Breast epithelium (tissue), 3 donors: ENCODE results near the gene SRGAP2B.
"Not testable (repeated sequence)": the region's sequence is repeated elsewhere in the genome, so short reads cannot be mapped to it uniquely, and the experiment has no call there.

Experiments
- POLR2A ChIP-seq: fragments of 450-650 bp; IDR thresholded peaks from one replicate; pipeline ENCODE4 v1.6.1; 2016; ENCODE audit warnings: antibody characterized with exemption, mild to moderate bottlenecking, moderate library complexity
- POLR2AphosphoS5 ChIP-seq, 3 donors: sonication (generic); formaldehyde crosslinking; IDR thresholded peaks; one replicate each; pipeline ENCODE4 v1.6.1; 2017; ENCODE audit warnings: antibody characterized with exemption in 3 of 3
- TF ChIP-seq, protein P1 (sequence below), 3 donors: fragments of 450-650 bp; IDR thresholded peaks; one replicate each; pipeline ENCODE4 v1.5.1; 2016 to 2017; ENCODE audit warnings: antibody characterized with exemption in 3 of 3, mild to moderate bottlenecking in 3 of 3, moderate library complexity in 3 of 3

- not testable (repeated sequence) for TF ChIP-seq POLR2A; POLR2AphosphoS5 (IDR thresholded peaks at IDR 0.05)
- TF ChIP-seq, protein P1, sequence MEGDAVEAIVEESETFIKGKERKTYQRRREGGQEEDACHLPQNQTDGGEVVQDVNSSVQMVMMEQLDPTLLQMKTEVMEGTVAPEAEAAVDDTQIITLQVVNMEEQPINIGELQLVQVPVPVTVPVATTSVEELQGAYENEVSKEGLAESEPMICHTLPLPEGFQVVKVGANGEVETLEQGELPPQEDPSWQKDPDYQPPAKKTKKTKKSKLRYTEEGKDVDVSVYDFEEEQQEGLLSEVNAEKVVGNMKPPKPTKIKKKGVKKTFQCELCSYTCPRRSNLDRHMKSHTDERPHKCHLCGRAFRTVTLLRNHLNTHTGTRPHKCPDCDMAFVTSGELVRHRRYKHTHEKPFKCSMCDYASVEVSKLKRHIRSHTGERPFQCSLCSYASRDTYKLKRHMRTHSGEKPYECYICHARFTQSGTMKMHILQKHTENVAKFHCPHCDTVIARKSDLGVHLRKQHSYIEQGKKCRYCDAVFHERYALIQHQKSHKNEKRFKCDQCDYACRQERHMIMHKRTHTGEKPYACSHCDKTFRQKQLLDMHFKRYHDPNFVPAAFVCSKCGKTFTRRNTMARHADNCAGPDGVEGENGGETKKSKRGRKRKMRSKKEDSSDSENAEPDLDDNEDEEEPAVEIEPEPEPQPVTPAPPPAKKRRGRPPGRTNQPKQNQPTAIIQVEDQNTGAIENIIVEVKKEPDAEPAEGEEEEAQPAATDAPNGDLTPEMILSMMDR (IDR thresholded peaks at IDR 0.05), result not testable (repeated sequence)
Measured at GRCh38 chr1:145078787-145079370, 16.2 kb downstream of the SRGAP2B start.
